GM21390 (cell line): ENCODE results near the gene ABCA3.

ENCODE experiments used
- ATAC-seq: cut with Tn5 transposase; IDR thresholded peaks from one replicate; pipeline ENCODE4 v1.9.1; 2021; ENCODE audit not compliant: unreplicated experiment

Gene ABCA3

GRCh38 chr16:2235695-2236336 lies 104.7 kb downstream of the ABCA3 start:
- no peak for ATAC-seq

- ATAC-seq = no peak
These were observed 105.3 kb downstream of the ABCA3 start for GRCh38 chr16:2235234-2235651.

GRCh38 chr16:2234813-2235170 lies 105.7 kb downstream of the ABCA3 start:
- no peak for ATAC-seq

- ATAC-seq = no peak
These were observed 106.4 kb downstream of the ABCA3 start for GRCh38 chr16:2233872-2234812.

GRCh38 chr16:2233046-2233775 lies 107.3 kb downstream of the ABCA3 start:
- no peak for ATAC-seq

GRCh38 chr16:2232094-2232990 lies 108.2 kb downstream of the ABCA3 start:
- no peak for ATAC-seq

- ATAC-seq = no peak
These were observed 109.3 kb downstream of the ABCA3 start for GRCh38 chr16:2231016-2231931.

- no peak for ATAC-seq
These were observed 110.2 kb downstream of the ABCA3 start for GRCh38 chr16:2230376-2230775.

- no peak for ATAC-seq
These were observed 110.8 kb downstream of the ABCA3 start for GRCh38 chr16:2229632-2230250.

- ATAC-seq = no peak
These were observed 111.4 kb downstream of the ABCA3 start for GRCh38 chr16:2229091-2229490.

- ATAC-seq = no peak
These were observed 112.2 kb downstream of the ABCA3 start for GRCh38 chr16:2228161-2228824.

GRCh38 chr16:2226918-2227317 lies 113.6 kb downstream of the ABCA3 start:
- ATAC-seq = no peak

- ATAC-seq = no peak
These were observed 114.2 kb downstream of the ABCA3 start for GRCh38 chr16:2226245-2226793.
